DOHH2 (cell line): ENCODE results near the gene MS4A15.

Experiments used
- H3F3A ChIP-seq: fragments of 200-600 bp; sonication (generic), shearing (Covaris generic); 2 replicates; pipeline ENCODE4 v1.6.0; 2016; ENCODE audit warnings: antibody characterized with exemption, mild to moderate bottlenecking; ENCODE audit not compliant: control insufficient read depth, insufficient read depth
- H3K27ac ChIP-seq: fragments of 200-600 bp; sonication (generic); 2 replicates; pipeline ENCODE4 v1.5.1; 2014; ENCODE audit warnings: low read depth, mild to moderate bottlenecking, low read length, moderate library complexity
- H3K27me3 ChIP-seq: fragments of 200-600 bp; sonication (generic); 2 replicates; pipeline ENCODE4 v1.6.1; 2014; ENCODE audit warnings: mild to moderate bottlenecking, low read length, mixed read lengths; ENCODE audit not compliant: control insufficient read depth
- H3K36me3 ChIP-seq: fragments of 200-600 bp; sonication (generic); 2 replicates; pipeline ENCODE4 v1.6.1; 2014; ENCODE audit warnings: mild to moderate bottlenecking, low read length, moderate library complexity, mixed read lengths; ENCODE audit not compliant: control insufficient read depth
- H3K4me1 ChIP-seq: fragments of 200-600 bp; sonication (generic); 2 replicates; pipeline ENCODE4 v1.6.1; 2014; ENCODE audit warnings: mild to moderate bottlenecking, low read length, mixed read lengths; ENCODE audit not compliant: control insufficient read depth
- H3K4me2 ChIP-seq: fragments of 200-600 bp; sonication (generic); 2 replicates; pipeline ENCODE4 v1.6.0; 2014; ENCODE audit warnings: mild to moderate bottlenecking, low read length, moderate library complexity
- H3K4me3 ChIP-seq: fragments of 200-600 bp; sonication (generic); 2 replicates; pipeline ENCODE4 v1.5.1; 2014; ENCODE audit warnings: mild to moderate bottlenecking, low read length, mixed read lengths
- H3K79me2 ChIP-seq: fragments of 200-600 bp; sonication (generic); 2 replicates; pipeline ENCODE4 v1.6.1; 2014; ENCODE audit warnings: mild to moderate bottlenecking, low read length, mixed read lengths; ENCODE audit not compliant: control insufficient read depth
- H3K9me2 ChIP-seq: fragments of 200-600 bp; sonication (generic); replicated peaks from 2 replicates; pipeline ENCODE4 v1.6.1; 2014; ENCODE audit warnings: mild to moderate bottlenecking, low read length, mixed read lengths; ENCODE audit not compliant: control insufficient read depth
- H3K9me3 ChIP-seq: fragments of 200-600 bp; sonication (generic); 2 replicates; pipeline ENCODE4 v1.6.1; 2014; ENCODE audit warnings: antibody characterized with exemption, low read length, mixed read lengths; ENCODE audit not compliant: control insufficient read depth, insufficient read depth
- H4K20me1 ChIP-seq: fragments of 200-600 bp; sonication (generic); 2 replicates; pipeline ENCODE4 v1.6.0; 2014; ENCODE audit warnings: low read depth, mild to moderate bottlenecking, antibody characterized with exemption, low read length, moderate library complexity; ENCODE audit not compliant: control insufficient read depth, insufficient read depth
- CTCF ChIP-seq: fragments of 200-600 bp; sonication (generic); IDR thresholded peaks from one replicate; pipeline ENCODE4 v1.5.1; 2014; ENCODE audit warnings: antibody characterized with exemption, mild to moderate bottlenecking, low read depth, low read length; ENCODE audit not compliant: poor library complexity, severe bottlenecking
- EZH2phosphoT487 ChIP-seq: fragments of 200-600 bp; sonication (generic); IDR thresholded peaks from 2 replicates; pipeline ENCODE4 v1.6.1; 2017; ENCODE audit warnings: borderline replicate concordance, mild to moderate bottlenecking, antibody characterized with exemption, low read length, moderate library complexity, mixed read lengths

Gene MS4A15

GRCh38 chr11:60825118-60825517, 68.5 kb downstream of the MS4A15 start:
- Histone ChIP-seq H3K27ac (no peak overlapping the region), H3F3A (no peaks in the 10 kb centered on the region), H3K4me1 (no peaks in the 10 kb centered on the region), H3K4me2 (no peak overlapping the region), H3K4me3 (no peak overlapping the region), H3K79me2 (no peaks in the 10 kb centered on the region), H3K36me3 (no peaks in the 10 kb centered on the region), H4K20me1 (no peaks in the 10 kb centered on the region), H3K9me2 (no peaks in the 10 kb centered on the region), H3K9me3 (no peaks in the 10 kb centered on the region), H3K27me3 (peaks cover 5% of the 10 kb centered on the region; the same call in 1 of the 2 replicates)
- TF ChIP-seq CTCF = no peak
- no peak for TF ChIP-seq EZH2phosphoT487

GRCh38 chr11:60825790-60826189, 69.1 kb downstream of the MS4A15 start:
- Histone ChIP-seq H4K20me1 (no peaks in the 10 kb centered on the region), H3K9me2 (no peaks in the 10 kb centered on the region), H3K9me3 (no peaks in the 10 kb centered on the region), H3F3A (no peaks in the 10 kb centered on the region), H3K4me1 (peaks cover 1% of the 10 kb centered on the region), H3K4me2 (no peak overlapping the region), H3K27ac (no peak overlapping the region), H3K27me3 (peaks cover 5% of the 10 kb centered on the region; the same call in 1 of the 2 replicates), H3K4me3 (no peak overlapping the region), H3K36me3 (no peaks in the 10 kb centered on the region), H3K79me2 (no peaks in the 10 kb centered on the region)
- no peak for TF ChIP-seq CTCF
- no peak for TF ChIP-seq EZH2phosphoT487
